GM12878 (cell line): Measurements from ENCODE around the gene KRR1. TPM values are rescaled to one million over a fixed set of nuclear protein-coding genes. Genes with fewer than 3 reads are reported as not detected.

ENCODE experiments used
- ATAC-seq: fragments of 200-7000 bp; cut with Tn5 transposase; 3 replicates; pipeline ENCODE4 v1.9.1; 2020; ENCODE audit warnings: mild to moderate bottlenecking, moderate library complexity
- BruUV-seq: library from RNA; stranded (reverse); fragments of 400-500 nt; replicated peaks from 2 replicates; lab custom pipeline; 2021; lab: Mats Ljungman, UMichigan
- CTCF ChIA-PET: fragments of 300-600 bp; sonication (Branson Sonifier 250); formaldehyde crosslinking; extraction: SDS; loops from one replicate; lab custom pipeline; 2021; ENCODE audit warnings: inconsistent platforms; lab: Yijun Ruan, JAX
- POLR2A ChIA-PET: fragments of 350-600 bp; formaldehyde crosslinking; extraction: SDS; loops from one replicate; lab custom pipeline; 2021; ENCODE audit warnings: inconsistent platforms; lab: Charles Lee
- RAD21 ChIA-PET: fragments of 300-600 bp; sonication (Branson Sonifier 250); formaldehyde crosslinking; loops from one replicate; lab custom pipeline; 2023; ENCODE audit warnings: antibody characterized with exemption; ENCODE audit not compliant: unreplicated experiment; lab: Charles Lee
- SMC1A ChIA-PET: fragments of 300-600 bp; sonication (Branson Sonifier 250); formaldehyde crosslinking; loops from one replicate; lab custom pipeline; 2023; ENCODE audit not compliant: unreplicated experiment, uncharacterized antibody; lab: Charles Lee
- DNase-seq: peaks from one replicate; pipeline ENCODE4 v3.0.0-alpha.2; 2011; ENCODE audit warnings: low read depth, low spot score
- FAIRE-seq: peaks from 3 replicates; lab custom pipeline; 2011; peaks lifted over from hg19 to GRCh38; lab: Jason Lieb, UNC
- H2AFZ ChIP-seq: 2 replicates; pipeline ENCODE4 v1.6.0; 2011; ENCODE audit warnings: low read depth, low read length, control low read depth; ENCODE audit not compliant: control insufficient read depth
- H3K27ac ChIP-seq: 2 replicates; pipeline ENCODE4 v1.5.1; 2011; ENCODE audit warnings: control low read depth; ENCODE audit not compliant: control insufficient read depth, insufficient read depth
- H3K27me3 ChIP-seq, 2 experiments: replicated peaks in 1 of 2; 2 replicates each; pipeline versions ENCODE4 v1.6.0 to v1.6.1; 2011; ENCODE audit warnings: low read length in 1 of 2; ENCODE audit not compliant: control insufficient read depth in 2 of 2, insufficient read depth in 2 of 2
- H3K36me3 ChIP-seq, 2 experiments: 2 replicates each; pipeline ENCODE4 v1.5.1; 2011; ENCODE audit warnings: low read length in 1 of 2; ENCODE audit not compliant: control insufficient read depth in 2 of 2, insufficient read depth in 2 of 2
- H3K4me1 ChIP-seq: 2 replicates; pipeline ENCODE4 v1.6.1; 2011; ENCODE audit warnings: mild to moderate bottlenecking, low read length, moderate library complexity, mixed read lengths; ENCODE audit not compliant: control insufficient read depth, insufficient read depth
- H3K4me2 ChIP-seq: 2 replicates; pipeline ENCODE4 v1.6.0; 2011; ENCODE audit warnings: control low read depth; ENCODE audit not compliant: control insufficient read depth, insufficient read depth
- H3K4me3 ChIP-seq: fragments of 200-600 bp; sonication (generic); 2 replicates; pipeline ENCODE4 v1.5.1; 2016
- H3K79me2 ChIP-seq: 2 replicates; pipeline ENCODE4 v1.6.0; 2011; ENCODE audit warnings: low read length; ENCODE audit not compliant: control insufficient read depth, insufficient read depth
- H3K9ac ChIP-seq: 2 replicates; pipeline ENCODE4 v1.8.0; 2011; ENCODE audit warnings: low read length, control low read depth, mixed read lengths; ENCODE audit not compliant: control insufficient read depth, insufficient read depth
- H3K9me3 ChIP-seq: replicated peaks from 3 replicates; pipeline ENCODE4 v1.5.1; 2011; ENCODE audit warnings: mild to moderate bottlenecking, low read length; ENCODE audit not compliant: control insufficient read depth, insufficient read depth
- H4K20me1 ChIP-seq: 2 replicates; pipeline ENCODE4 v1.6.0; 2011; ENCODE audit not compliant: control insufficient read depth, insufficient read depth
- ATF7 ChIP-seq: fragments of 450-650 bp; IDR thresholded peaks from 2 replicates; pipeline ENCODE4 v1.6.1; 2016; ENCODE audit warnings: low read depth, mild to moderate bottlenecking
- CHD2 ChIP-seq: IDR thresholded peaks from 2 replicates; pipeline ENCODE4 v1.6.1; 2011; ENCODE audit warnings: low read depth, low read length, improper control_type of control experiment, borderline replicate concordance
- CREM ChIP-seq: IDR thresholded peaks from 2 replicates; pipeline ENCODE4 v1.6.1; 2014; ENCODE audit warnings: antibody characterized with exemption, low read depth
- EED ChIP-seq: sonication (generic); IDR thresholded peaks from 2 replicates; pipeline ENCODE4 v1.6.1; 2016; ENCODE audit warnings: antibody characterized with exemption, low read depth
- FOS ChIP-seq: IDR thresholded peaks from 3 replicates; pipeline ENCODE4 v1.6.1; 2011; ENCODE audit warnings: borderline replicate concordance; ENCODE audit not compliant: insufficient read length; ENCODE audit errors: extremely low read depth
- GATAD2B ChIP-seq: fragments of 450-650 bp; conservative IDR thresholded peaks from 2 replicates; pipeline ENCODE4 v1.6.1; 2017; ENCODE audit warnings: low read depth, mild to moderate bottlenecking, moderate library complexity
- MTA2 ChIP-seq: fragments of 450-650 bp; IDR thresholded peaks from 2 replicates; pipeline ENCODE4 v1.6.1; 2016; ENCODE audit warnings: low read depth, mild to moderate bottlenecking, moderate library complexity
- NR2C2 ChIP-seq: IDR thresholded peaks from 2 replicates; pipeline ENCODE4 v1.6.1; 2011; ENCODE audit warnings: borderline replicate concordance, low read depth; ENCODE audit not compliant: control insufficient read depth, insufficient read length
- POLR2A ChIP-seq: IDR thresholded peaks from 2 replicates; pipeline ENCODE4 v1.6.1; 2011; ENCODE audit warnings: low read depth, mild to moderate bottlenecking, low read length
- POLR2AphosphoS2 ChIP-seq: IDR thresholded peaks from 2 replicates; pipeline ENCODE4 v1.6.1; 2011; ENCODE audit warnings: low read depth, mild to moderate bottlenecking, low read length, improper control_type of control experiment, moderate library complexity
- RBBP5 ChIP-seq: fragments of 200-600 bp; sonication (generic); conservative IDR thresholded peaks from 2 replicates; pipeline ENCODE4 v1.6.1; 2016
- STAT1 ChIP-seq: fragments of 450-650 bp; conservative IDR thresholded peaks from 2 replicates; pipeline ENCODE4 v1.6.1; 2014; ENCODE audit warnings: antibody characterized with exemption, mild to moderate bottlenecking
- USF1 ChIP-seq: IDR thresholded peaks from 2 replicates; pipeline ENCODE4 v1.6.1; 2011; ENCODE audit warnings: borderline replicate concordance, low read depth, mild to moderate bottlenecking, moderate library complexity, mixed read lengths, low read length; ENCODE audit not compliant: insufficient read depth; ENCODE audit errors: extremely low read length
- WGBS: methylation state at CpG from one replicate; pipeline ENCODE4 v1.1.6; 2016; ENCODE audit warnings: low lambda C conversion rate; ENCODE audit not compliant: insufficient replicate concordance, insufficient coverage; ENCODE audit errors: missing lambda C conversion rate; 5-methylcytosine and 5-hydroxymethylcytosine counted together
- in situ Hi-C: fragments of 300-500 bp; cut with MboI; formaldehyde crosslinking; loops from 9 replicates; pipeline ENCODE4 v1.14.3; 2018; ENCODE audit warnings: mixed read lengths
- intact Hi-C: fragments of 100-400 bp; cut with micrococcal nuclease; formaldehyde crosslinking; loops from one replicate; pipeline ENCODE4 v1.14.2; 2022; ENCODE audit not compliant: unreplicated experiment
- polyA plus RNA-seq, 11 experiments: library from polyadenylated mRNA; depleted of rRNA in 4 of 11; unstranded in 6 of 11; stranded (reverse) in 5 of 11; fragments of >200 nt; fragmentation: Nextera tagmentation in 4 of 11; fragmentation: Illumina TruSeq in 1 of 11; extraction: Ambion mirVana in 4 of 11; extraction: Trizol in 1 of 11; gene quantifications; 1 replicate in 1 of 11; 2 replicates in 10 of 11; pipeline versions ENCODE4 v1.2.1 to v1.2.3, GENCODE V29; 2011 to 2016; ENCODE audit warnings: inconsistent platforms in 2 of 11, missing spikeins in 2 of 11, low read depth in 1 of 11
- total RNA-seq, 4 experiments: library from RNA; depleted of rRNA in 3 of 4; stranded (reverse); fragments of >200 nt in 3 of 4; fragmentation: Illumina TruSeq in 1 of 4; extraction: Trizol in 1 of 4; gene quantifications; 2 replicates each; pipeline versions ENCODE4 v1.2.1 to v1.2.3, GENCODE V29; 2013 to 2021

KRR1 gene
- total and polyA plus RNA-seq, 10 of the 15 experiments (the other 5 are each of a cell fraction or from before 2014, with no cell fraction given), result 29.6 to 103 (median 75.3) TPM

- no peak overlapping the region for H2AFZ ChIP-seq
- in situ Hi-C loops, result loop anchor here (5.0 kb wide), 1 partner anchor 509 kb away; no protein-coding TSS in a partner anchor
These were observed 16.9 kb upstream of the KRR1 start for GRCh38 chr12:75528272-75528671.

More at GRCh38 chr12:75528272-75528671, 16.9 kb upstream of the KRR1 start:
- TF ChIP-seq FOS, result no peak
- TF ChIP-seq STAT1, result no peak
- no peak for TF ChIP-seq MTA2
- TF ChIP-seq ATF7, result no peak
- TF ChIP-seq EED, result no peak
- no peak for TF ChIP-seq RBBP5
- no peak for TF ChIP-seq NR2C2
- no peak for TF ChIP-seq CREM
- no peak for TF ChIP-seq USF1
- no peak for TF ChIP-seq CHD2
- no peak for TF ChIP-seq GATAD2B
- no peak for TF ChIP-seq POLR2AphosphoS2
- TF ChIP-seq POLR2A, result no peak
- Histone ChIP-seq H3K4me1 (no peaks in the 10 kb centered on the region; the same call in 1 of the 2 replicates), H3K27ac (no peak overlapping the region), H3K79me2 (no peaks in the 10 kb centered on the region), H3K4me2 (no peak overlapping the region), H3K4me3 (no peak overlapping the region), H3K9me3 (no peaks in the 10 kb centered on the region), H3K27me3 (no peaks in the 10 kb centered on the region), H3K36me3 (no peaks in the 10 kb centered on the region), H3K9ac (no peak overlapping the region), H4K20me1 (no peaks in the 10 kb centered on the region)
- ChIA-PET SMC1A (interaction anchor here (0.7 to 9.5 kb wide), 42 partner anchors 9 to 1058 kb away, joined by 3 to 268 read pairs (median 4); partner anchors contain the start of genes GLIPR1, KRR1 and PHLDA1), POLR2A (interaction anchor here (2.0 to 3.3 kb wide), 3 partner anchors 113 to 503 kb away, joined by 5 to 23 read pairs (median 7); partner anchors contain the start of genes GLIPR1L2 and PHLDA1), RAD21 (interaction anchor here (0.6 to 5.4 kb wide), 27 partner anchors 7 to 1059 kb away, joined by 3 to 144 read pairs (median 4); partner anchors contain the start of genes BBS10, GLIPR1, GLIPR1L1 and PHLDA1), CTCF (interaction anchor here (0.6 to 7.7 kb wide), 33 partner anchors 16 to 1058 kb away, joined by 3 to 144 read pairs (median 5); partner anchors contain the start of genes BBS10, GLIPR1, KRR1 and PHLDA1)
- FAIRE-seq (no peak), DNase-seq (no peak), ATAC-seq (no peak)
- intact Hi-C loops, result loop anchor here (5.0 to 10.0 kb wide), 5 partner anchors 114 to 1057 kb away; no protein-coding TSS in a partner anchor
- BruUV-seq, result no TSS peak
- 22% methylated on average over 2 of the region's 2 CpGs for WGBS
